ENCODE measurements around the gene MAPK8IP1.

The MAPK8IP1 gene

GRCh38 chr11:45870706-45871105 lies 14.7 kb upstream of the MAPK8IP1 start:
- Histone ChIP-seq H3K27ac (no peak overlapping the region), H3K4me3 (no peak overlapping the region), H3K9me3 (ENCODE audit: low read depth, low read length) (no peaks in the 10 kb centered on the region), H3K9ac (ENCODE audit: insufficient read length) (no peak overlapping the region), H3K36me3 (ENCODE audit: insufficient read depth, low read length) (peaks cover 60% of the 10 kb centered on the region)
- no peak for DNase-seq (ENCODE audit: low read depth, low spot score)
- no peak for TF ChIP-seq FOXP2 (optimal IDR thresholded peaks at IDR 0.05; ENCODE audit: control extremely low read depth, extremely low read length, insufficient read depth)
- TF ChIP-seq POLR2AphosphoS5 (IDR thresholded peaks at IDR 0.05; ENCODE audit: borderline replicate concordance, low read depth, low read length): no peak
- TF ChIP-seq EZH2 (IDR thresholded peaks at IDR 0.05): no peak

GRCh38 chr11:45871638-45872037 lies 13.8 kb upstream of the MAPK8IP1 start:
- H3K27ac ChIP-seq: no peak overlapping the region
- no peak for DNase-seq (ENCODE audit: low read depth, low spot score)
- H3K36me3 ChIP-seq (ENCODE audit: insufficient read depth, low read length): peaks cover 60% of the 10 kb centered on the region

GRCh38 chr11:45872651-45873356 lies 12.6 kb upstream of the MAPK8IP1 start:
- H3K9ac ChIP-seq (ENCODE audit: insufficient read length): no peak overlapping the region
- no peak for TF ChIP-seq POLR2AphosphoS5 (IDR thresholded peaks at IDR 0.05; ENCODE audit: borderline replicate concordance, low read depth, low read length)
- no peak for TF ChIP-seq EZH2 (IDR thresholded peaks at IDR 0.05)
- no peak for TF ChIP-seq FOXP2 (optimal IDR thresholded peaks at IDR 0.05; ENCODE audit: control extremely low read depth, extremely low read length, insufficient read depth)
- no peaks in the 10 kb centered on the region for H3K9me3 ChIP-seq (ENCODE audit: low read depth, low read length)
- no peak for DNase-seq (ENCODE audit: low read depth, low spot score)
- no peak overlapping the region for H3K4me3 ChIP-seq
- H3K27ac ChIP-seq: no peak overlapping the region
- peaks cover 53% of the 10 kb centered on the region for H3K36me3 ChIP-seq (ENCODE audit: insufficient read depth, low read length)

More at GRCh38 chr11:45871638-45872037, 13.8 kb upstream of the MAPK8IP1 start:
- no peaks in the 10 kb centered on the region for H3K9me3 ChIP-seq (ENCODE audit: low read depth, low read length)
- TF ChIP-seq POLR2AphosphoS5 (IDR thresholded peaks at IDR 0.05; ENCODE audit: borderline replicate concordance, low read depth, low read length): no peak
- TF ChIP-seq FOXP2 (optimal IDR thresholded peaks at IDR 0.05; ENCODE audit: control extremely low read depth, extremely low read length, insufficient read depth): no peak
- TF ChIP-seq EZH2 (IDR thresholded peaks at IDR 0.05): no peak
- no peak overlapping the region for H3K9ac ChIP-seq (ENCODE audit: insufficient read length)
- no peak overlapping the region for H3K4me3 ChIP-seq

- DNase-seq (ENCODE audit: low read depth, low spot score): no peak
Measured at GRCh38 chr11:45876401-45876800, 9.1 kb upstream of the MAPK8IP1 start.

GRCh38 chr11:45877221-45877620 lies 8.2 kb upstream of the MAPK8IP1 start:
- peaks cover 18% of the 10 kb centered on the region for H3K36me3 ChIP-seq (ENCODE audit: insufficient read depth, low read length)

More at GRCh38 chr11:45876401-45876800, 9.1 kb upstream of the MAPK8IP1 start:
- Histone ChIP-seq H3K9me3 (ENCODE audit: low read depth, low read length) (no peaks in the 10 kb centered on the region), H3K9ac (ENCODE audit: insufficient read length) (no peak overlapping the region), H3K4me3 (no peak overlapping the region), H3K27ac (no peak overlapping the region), H3K36me3 (ENCODE audit: insufficient read depth, low read length) (peaks cover 26% of the 10 kb centered on the region)
- TF ChIP-seq FOXP2 (optimal IDR thresholded peaks at IDR 0.05; ENCODE audit: control extremely low read depth, extremely low read length, insufficient read depth) (no peak), POLR2AphosphoS5 (IDR thresholded peaks at IDR 0.05; ENCODE audit: borderline replicate concordance, low read depth, low read length) (no peak), EZH2 (IDR thresholded peaks at IDR 0.05) (no peak)

GRCh38 chr11:45877845-45878244 lies 7.6 kb upstream of the MAPK8IP1 start:
- no peak for DNase-seq (ENCODE audit: low read depth, low spot score)
- TF ChIP-seq FOXP2 (optimal IDR thresholded peaks at IDR 0.05; ENCODE audit: control extremely low read depth, extremely low read length, insufficient read depth) (no peak), EZH2 (IDR thresholded peaks at IDR 0.05) (no peak), POLR2AphosphoS5 (IDR thresholded peaks at IDR 0.05; ENCODE audit: borderline replicate concordance, low read depth, low read length) (no peak)
- Histone ChIP-seq H3K36me3 (ENCODE audit: insufficient read depth, low read length) (peaks cover 18% of the 10 kb centered on the region), H3K9me3 (ENCODE audit: low read depth, low read length) (no peaks in the 10 kb centered on the region), H3K9ac (ENCODE audit: insufficient read length) (no peak overlapping the region), H3K4me3 (no peak overlapping the region), H3K27ac (no peak overlapping the region)

More at GRCh38 chr11:45877221-45877620, 8.2 kb upstream of the MAPK8IP1 start:
- Histone ChIP-seq H3K9ac (ENCODE audit: insufficient read length) (no peak overlapping the region), H3K27ac (no peak overlapping the region), H3K9me3 (ENCODE audit: low read depth, low read length) (no peaks in the 10 kb centered on the region), H3K4me3 (no peak overlapping the region)
- DNase-seq (ENCODE audit: low read depth, low spot score): no peak
- no peak for TF ChIP-seq FOXP2 (optimal IDR thresholded peaks at IDR 0.05; ENCODE audit: control extremely low read depth, extremely low read length, insufficient read depth)
- no peak for TF ChIP-seq POLR2AphosphoS5 (IDR thresholded peaks at IDR 0.05; ENCODE audit: borderline replicate concordance, low read depth, low read length)
- TF ChIP-seq EZH2 (IDR thresholded peaks at IDR 0.05): no peak

- TF ChIP-seq POLR2AphosphoS5 (IDR thresholded peaks at IDR 0.05; ENCODE audit: borderline replicate concordance, low read depth, low read length) (no peak), EZH2 (IDR thresholded peaks at IDR 0.05) (no peak), FOXP2 (optimal IDR thresholded peaks at IDR 0.05; ENCODE audit: control extremely low read depth, extremely low read length, insufficient read depth) (no peak)
- no peaks in the 10 kb centered on the region for H3K9me3 ChIP-seq (ENCODE audit: low read depth, low read length)
- H3K4me3 ChIP-seq: no peak overlapping the region
- H3K36me3 ChIP-seq (ENCODE audit: insufficient read depth, low read length): peaks cover 11% of the 10 kb centered on the region
- DNase-seq (ENCODE audit: low read depth, low spot score): no peak
- H3K27ac ChIP-seq: no peak overlapping the region
- no peak overlapping the region for H3K9ac ChIP-seq (ENCODE audit: insufficient read length)
Measured at GRCh38 chr11:45879803-45880686, 5.4 kb upstream of the MAPK8IP1 start.

All from SK-N-MC (cell line).